ENCODE measurements around the gene LEMD1.

The LEMD1 gene

DNA sequence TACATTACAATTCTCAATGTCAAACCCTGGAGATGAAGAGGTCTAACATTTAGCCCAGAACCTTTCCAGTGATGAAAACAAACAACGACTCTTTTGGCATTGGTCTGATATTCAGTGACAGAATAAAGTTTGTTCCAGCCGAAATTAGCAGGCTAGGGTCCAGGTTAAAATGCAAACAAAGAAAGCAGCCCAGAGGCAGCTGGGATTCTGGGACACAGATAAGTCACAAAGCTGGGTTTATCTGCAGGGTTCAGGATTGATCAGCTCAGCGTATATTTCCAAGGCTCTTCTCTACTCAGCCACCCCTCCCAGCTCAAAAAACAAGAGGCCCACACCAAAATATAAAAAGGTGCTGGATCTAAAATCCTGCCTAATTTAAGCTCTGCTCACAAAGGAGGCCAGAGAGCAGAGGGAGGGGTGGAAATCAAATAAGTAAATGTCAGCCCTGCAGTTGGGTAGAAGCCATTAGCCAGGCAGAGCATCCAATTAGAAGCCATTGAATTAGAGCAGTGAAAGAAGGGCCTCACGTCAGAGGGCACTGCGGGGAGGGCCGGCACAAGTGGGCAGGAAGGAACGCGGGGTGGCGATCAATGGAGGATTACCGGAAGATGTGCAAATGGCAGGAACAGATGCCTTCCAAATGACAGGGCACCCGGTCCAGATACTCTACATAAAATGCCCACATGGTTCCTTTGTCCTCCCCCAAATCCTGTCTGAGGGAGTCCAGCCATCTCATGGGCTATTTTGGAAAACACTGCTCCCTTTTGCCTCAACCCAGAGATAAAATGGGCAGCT, 61.9 kb downstream of the LEMD1 start:
- Histone ChIP-seq H3K4me1 (ENCODE audit: low read length) (no peaks in the 10 kb centered on the region), H3K9me3 (replicated peaks; ENCODE audit: insufficient read depth, low read length) (no peaks in the 10 kb centered on the region), H3K36me3 (replicated peaks; ENCODE audit: insufficient read depth, low read length) (no peaks in the 10 kb centered on the region), H3K27me3 (replicated peaks; ENCODE audit: insufficient read depth, low read length) (no peaks in the 10 kb centered on the region), H3K9me2 (replicated peaks; ENCODE audit: insufficient read depth, low read length) (no peaks in the 10 kb centered on the region), H3K27ac (ENCODE audit: low read length) (no peak overlapping the region), H3K4me3 (ENCODE audit: low read length) (no peak overlapping the region), H2AFZ (ENCODE audit: low read length) (no peak overlapping the region), H3F3A (ENCODE audit: insufficient read depth, low read length) (no peaks in the 10 kb centered on the region), H4K20me1 (ENCODE audit: insufficient read depth, low read length) (no peaks in the 10 kb centered on the region), H3K79me2 (ENCODE audit: low read length) (no peaks in the 10 kb centered on the region), H3K9ac (ENCODE audit: low read length) (no peak overlapping the region), H3K4me2 (ENCODE audit: low read depth, low read length) (no peak overlapping the region)
- DNase-seq = no peak
- TF ChIP-seq, protein P1, sequence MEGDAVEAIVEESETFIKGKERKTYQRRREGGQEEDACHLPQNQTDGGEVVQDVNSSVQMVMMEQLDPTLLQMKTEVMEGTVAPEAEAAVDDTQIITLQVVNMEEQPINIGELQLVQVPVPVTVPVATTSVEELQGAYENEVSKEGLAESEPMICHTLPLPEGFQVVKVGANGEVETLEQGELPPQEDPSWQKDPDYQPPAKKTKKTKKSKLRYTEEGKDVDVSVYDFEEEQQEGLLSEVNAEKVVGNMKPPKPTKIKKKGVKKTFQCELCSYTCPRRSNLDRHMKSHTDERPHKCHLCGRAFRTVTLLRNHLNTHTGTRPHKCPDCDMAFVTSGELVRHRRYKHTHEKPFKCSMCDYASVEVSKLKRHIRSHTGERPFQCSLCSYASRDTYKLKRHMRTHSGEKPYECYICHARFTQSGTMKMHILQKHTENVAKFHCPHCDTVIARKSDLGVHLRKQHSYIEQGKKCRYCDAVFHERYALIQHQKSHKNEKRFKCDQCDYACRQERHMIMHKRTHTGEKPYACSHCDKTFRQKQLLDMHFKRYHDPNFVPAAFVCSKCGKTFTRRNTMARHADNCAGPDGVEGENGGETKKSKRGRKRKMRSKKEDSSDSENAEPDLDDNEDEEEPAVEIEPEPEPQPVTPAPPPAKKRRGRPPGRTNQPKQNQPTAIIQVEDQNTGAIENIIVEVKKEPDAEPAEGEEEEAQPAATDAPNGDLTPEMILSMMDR (IDR thresholded peaks at IDR 0.05; ENCODE audit: low read length) = no peak
- TF ChIP-seq EZH2 (optimal IDR thresholded peaks at IDR 0.05; ENCODE audit: low read depth, low read length) (no peak), EZH2phosphoT487 (IDR thresholded peaks at IDR 0.05; ENCODE audit: low read length) (no peak)

DNA sequence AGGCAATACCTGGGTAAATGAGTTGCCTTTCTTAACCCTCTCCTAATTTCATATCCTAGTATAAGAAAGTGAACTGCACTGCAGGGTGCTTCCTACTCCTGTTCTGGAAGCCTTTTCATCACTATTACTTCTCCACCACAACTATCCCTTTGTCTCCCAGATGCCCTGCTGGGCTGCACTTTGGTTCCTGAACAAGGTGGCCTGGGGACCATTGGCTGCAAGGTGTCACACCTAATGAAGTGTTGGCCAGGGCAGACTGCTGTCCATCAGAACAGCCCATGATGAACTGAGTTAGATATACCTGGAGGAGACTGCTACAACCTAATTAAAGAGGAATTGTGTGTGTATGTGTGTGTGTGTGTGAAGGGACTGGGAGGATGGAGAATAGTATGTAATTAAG, 63.3 kb downstream of the LEMD1 start:
- no peaks in the 10 kb centered on the region for H4K20me1 ChIP-seq (ENCODE audit: insufficient read depth, low read length)
- no peaks in the 10 kb centered on the region for H3K9me2 ChIP-seq (replicated peaks; ENCODE audit: insufficient read depth, low read length)
- no peak overlapping the region for H3K27ac ChIP-seq (ENCODE audit: low read length)
- no peaks in the 10 kb centered on the region for H3F3A ChIP-seq (ENCODE audit: insufficient read depth, low read length)
- H3K79me2 ChIP-seq (ENCODE audit: low read length) = no peaks in the 10 kb centered on the region
- H3K4me1 ChIP-seq (ENCODE audit: low read length) = no peaks in the 10 kb centered on the region
- no peak for DNase-seq
- H3K4me3 ChIP-seq (ENCODE audit: low read length) = no peak overlapping the region
- H3K27me3 ChIP-seq (replicated peaks; ENCODE audit: insufficient read depth, low read length) = no peaks in the 10 kb centered on the region
- no peaks in the 10 kb centered on the region for H3K36me3 ChIP-seq (replicated peaks; ENCODE audit: insufficient read depth, low read length)
- H3K9me3 ChIP-seq (replicated peaks; ENCODE audit: insufficient read depth, low read length) = no peaks in the 10 kb centered on the region
- TF ChIP-seq EZH2 (optimal IDR thresholded peaks at IDR 0.05; ENCODE audit: low read depth, low read length) (no peak), EZH2phosphoT487 (IDR thresholded peaks at IDR 0.05; ENCODE audit: low read length) (no peak)
- TF ChIP-seq, protein P1 (IDR thresholded peaks at IDR 0.05; ENCODE audit: low read length) = no peak
- H2AFZ ChIP-seq (ENCODE audit: low read length) = no peak overlapping the region
- no peak overlapping the region for H3K4me2 ChIP-seq (ENCODE audit: low read depth, low read length)
- H3K9ac ChIP-seq (ENCODE audit: low read length) = no peak overlapping the region

DNA sequence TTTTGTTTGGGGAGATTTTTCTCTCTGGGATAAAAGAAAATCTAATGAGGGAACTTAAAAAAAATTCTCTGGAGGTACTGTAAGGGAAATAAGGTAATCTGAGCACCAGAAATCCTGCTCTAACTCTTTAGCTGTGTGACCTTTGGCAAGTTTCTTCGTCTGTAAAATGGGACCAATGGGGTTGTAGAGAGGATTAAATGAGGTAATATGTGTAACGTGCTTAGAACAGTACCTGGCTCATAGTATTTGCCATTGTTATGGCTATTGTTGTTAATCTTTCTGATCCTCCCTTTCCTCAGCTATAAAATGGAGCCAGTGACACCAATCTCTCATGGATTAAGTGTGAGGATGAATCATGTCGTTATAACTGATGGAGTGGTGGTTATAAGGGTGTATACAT, 64.3 kb downstream of the LEMD1 start:
- no peaks in the 10 kb centered on the region for H3K9me3 ChIP-seq (replicated peaks; ENCODE audit: insufficient read depth, low read length)
- no peak overlapping the region for H3K9ac ChIP-seq (ENCODE audit: low read length)
- no peaks in the 10 kb centered on the region for H3F3A ChIP-seq (ENCODE audit: insufficient read depth, low read length)
- DNase-seq = no peak
- H3K9me2 ChIP-seq (replicated peaks; ENCODE audit: insufficient read depth, low read length) = no peaks in the 10 kb centered on the region
- H3K4me1 ChIP-seq (ENCODE audit: low read length) = no peaks in the 10 kb centered on the region
- no peaks in the 10 kb centered on the region for H4K20me1 ChIP-seq (ENCODE audit: insufficient read depth, low read length)
- TF ChIP-seq, protein P1 (IDR thresholded peaks at IDR 0.05; ENCODE audit: low read length) = no peak
- no peak for TF ChIP-seq EZH2phosphoT487 (IDR thresholded peaks at IDR 0.05; ENCODE audit: low read length)
- no peak for TF ChIP-seq EZH2 (optimal IDR thresholded peaks at IDR 0.05; ENCODE audit: low read depth, low read length)
- no peak overlapping the region for H3K4me3 ChIP-seq (ENCODE audit: low read length)
- no peak overlapping the region for H3K27ac ChIP-seq (ENCODE audit: low read length)
- H2AFZ ChIP-seq (ENCODE audit: low read length) = no peak overlapping the region
- H3K79me2 ChIP-seq (ENCODE audit: low read length) = no peaks in the 10 kb centered on the region
- H3K36me3 ChIP-seq (replicated peaks; ENCODE audit: insufficient read depth, low read length) = no peaks in the 10 kb centered on the region
- no peak overlapping the region for H3K4me2 ChIP-seq (ENCODE audit: low read depth, low read length)
- H3K27me3 ChIP-seq (replicated peaks; ENCODE audit: insufficient read depth, low read length) = no peaks in the 10 kb centered on the region
